Upper lobe of right lung (tissue), 1 donor: ENCODE results near the gene NPB. TPM values are rescaled to one million over a fixed set of nuclear protein-coding genes. Genes with fewer than 3 reads are reported as not detected.
A peak's percentile ranks its signal among the peaks of the same experiment; 100 is the strongest.

Experiments
- ATAC-seq: fragments of 200-7000 bp; cut with Tn5 transposase; one replicate; pipeline ENCODE4 v1.9.1; 2020; ENCODE audit warnings: mild to moderate bottlenecking, moderate library complexity
- DNase-seq: peaks from one replicate; pipeline ENCODE4 v3.0.0-alpha.2; 2020
- H3K27ac ChIP-seq: fragments of 200-600 bp; one replicate; pipeline ENCODE4 v1.8.0; 2022
- H3K27me3 ChIP-seq: fragments of 200-600 bp; one replicate; pipeline ENCODE4 v1.8.0; 2022; ENCODE audit warnings: mild to moderate bottlenecking
- H3K36me3 ChIP-seq: fragments of 200-600 bp; one replicate; pipeline ENCODE4 v1.8.0; 2022
- H3K4me1 ChIP-seq: fragments of 200-600 bp; one replicate; pipeline ENCODE4 v1.8.0; 2022
- H3K4me3 ChIP-seq: fragments of 200-600 bp; one replicate; pipeline ENCODE4 v1.8.0; 2022; ENCODE audit warnings: mild to moderate bottlenecking
- H3K9me3 ChIP-seq: fragments of 200-600 bp; one replicate; pipeline ENCODE4 v1.8.0; 2022
- CTCF ChIP-seq: fragments of 200-600 bp; IDR thresholded peaks from one replicate; pipeline ENCODE4 v1.8.0; 2022; ENCODE audit warnings: antibody characterized with exemption
- intact Hi-C: fragments of 100-400 bp; cut with DNase I; formaldehyde crosslinking; loops from one replicate; pipeline ENCODE4 v1.11.0; 2022
- total RNA-seq: library from RNA; stranded (reverse); fragmentation: NEBNext Ultra II Directional; extraction: Animal tissue kit (Norgen Biotek cat#: 25700); gene quantifications from one replicate; pipeline ENCODE4 v1.2.1, GENCODE V29; 2021
- donor health status: DM: no; HTN: yes; CAD: no; lungs with severe emphysema.

Gene NPB
- total RNA-seq, 1 donor from 2014 or later, result 0.55 TPM

GRCh38 chr17:81888105-81888987 is 13.7 kb upstream of the NPB start:
- intact Hi-C loops, result no loop called here
- no peak overlapping the region for H3K4me3 ChIP-seq
- ATAC-seq (no peak), DNase-seq (no peak)
- H3K9me3 ChIP-seq, result no peaks in the 10 kb centered on the region
- H3K27ac ChIP-seq, result no peak overlapping the region
- peaks cover 58% of the 10 kb centered on the region for H3K36me3 ChIP-seq
- no peak for TF ChIP-seq CTCF
- no peaks in the 10 kb centered on the region for H3K27me3 ChIP-seq
- peaks cover 26% of the 10 kb centered on the region for H3K4me1 ChIP-seq

GRCh38 chr17:81888988-81889595 is 12.9 kb upstream of the NPB start:
- Histone ChIP-seq H3K4me1 (peaks cover 26% of the 10 kb centered on the region), H3K27ac (no peak overlapping the region), H3K36me3 (peaks cover 58% of the 10 kb centered on the region), H3K4me3 (no peak overlapping the region), H3K27me3 (no peaks in the 10 kb centered on the region), H3K9me3 (no peaks in the 10 kb centered on the region)
- no peak for TF ChIP-seq CTCF
- intact Hi-C loops, result no loop called here
- DNase-seq (no peak), ATAC-seq (no peak)

GRCh38 chr17:81889602-81890001 is 12.4 kb upstream of the NPB start:
- H3K9me3 ChIP-seq, result no peaks in the 10 kb centered on the region
- DNase-seq (no peak), ATAC-seq (no peak)
- peaks cover 61% of the 10 kb centered on the region for H3K36me3 ChIP-seq
- no peak overlapping the region for H3K4me3 ChIP-seq
- H3K27me3 ChIP-seq, result no peaks in the 10 kb centered on the region
- H3K4me1 ChIP-seq, result peaks cover 26% of the 10 kb centered on the region
- no peak overlapping the region for H3K27ac ChIP-seq
- intact Hi-C loops, result no loop called here
- no peak for TF ChIP-seq CTCF

- peak overlapping the region; percentile 91 for H3K4me3 ChIP-seq
- DNase-seq (no peak), ATAC-seq (no peak)
- peak overlapping the region; percentile 87 for H3K27ac ChIP-seq
- no peaks in the 10 kb centered on the region for H3K27me3 ChIP-seq
- no peak for TF ChIP-seq CTCF
- H3K36me3 ChIP-seq, result peaks cover 59% of the 10 kb centered on the region
- no peaks in the 10 kb centered on the region for H3K9me3 ChIP-seq
- H3K4me1 ChIP-seq, result peaks cover 26% of the 10 kb centered on the region
- intact Hi-C loops, result no loop called here
Measured at GRCh38 chr17:81890447-81891302, 11.4 kb upstream of the NPB start.

DNA sequence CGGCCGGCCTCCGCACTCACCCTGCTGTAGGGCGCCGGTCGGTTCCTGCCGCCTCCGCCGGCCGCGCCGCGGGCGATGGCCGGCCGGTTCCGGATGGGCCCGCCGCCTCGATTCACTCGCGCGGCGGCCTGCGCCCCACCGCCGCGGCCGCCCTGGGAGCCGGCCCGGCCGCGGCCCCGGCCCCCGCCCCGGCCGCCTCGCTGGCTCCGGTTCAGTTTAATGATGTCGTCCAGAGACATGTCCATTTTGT is 10.8 kb upstream of the NPB start:
- ATAC-seq, result no peak
- intact Hi-C loops, result no loop called here
- Histone ChIP-seq H3K27me3 (no peaks in the 10 kb centered on the region), H3K9me3 (no peaks in the 10 kb centered on the region), H3K4me3 (peak overlapping the region; percentile 91), H3K4me1 (peaks cover 26% of the 10 kb centered on the region), H3K36me3 (peaks cover 59% of the 10 kb centered on the region), H3K27ac (peak overlapping the region; percentile 87)
- no peak for TF ChIP-seq CTCF
- DNase-seq, result no peak
